Measurements from ENCODE around the gene ID3.

ID3 gene

GRCh38 chr1:23607944-23608343 is 48.6 kb upstream of the ID3 start:
- Histone ChIP-seq H3K9me3 (ENCODE audit: control insufficient read depth, insufficient read depth, low read depth, low read length) (no peaks in the 10 kb centered on the region), H3K36me3 (ENCODE audit: control insufficient read depth in 2 of 2, insufficient read depth in 1 of 2, low read length in 2 of 2) (no peaks in the 10 kb centered on the region), H3K4me3 (ENCODE audit: low read depth, low read length) (no peak overlapping the region), H3K4me1 (ENCODE audit: control insufficient read depth, insufficient read depth, low read length) (no peaks in the 10 kb centered on the region), H3K27ac (ENCODE audit: extremely low read depth, low read depth, low read length) (no peak overlapping the region)
- ChIA-PET POLR2A (no interaction called here), CTCF (interaction anchor here (0.5 to 1.3 kb wide), 2 partner anchors 27 to 309 kb away, joined by 3 to 5 read pairs; no protein-coding TSS in a partner anchor)
- TF ChIP-seq HOXA7 (CRISPR knock-in tag; IDR thresholded peaks at IDR 0.05; ENCODE audit: borderline replicate concordance) (no peak), TSHZ1 (tag by site-specific recombination; IDR thresholded peaks at IDR 0.05; ENCODE audit: borderline replicate concordance) (no peak), ZNF529 (tag by site-specific recombination; IDR thresholded peaks at IDR 0.05; ENCODE audit: insufficient replicate concordance) (no peak), ZNF660 (tag by site-specific recombination; IDR thresholded peaks at IDR 0.05) (no peak), OSR2 (tag by site-specific recombination; IDR thresholded peaks at IDR 0.05) (no peak), ZNF548 (tag by site-specific recombination; IDR thresholded peaks at IDR 0.05) (no peak), ZNF544 (tag by site-specific recombination; IDR thresholded peaks at IDR 0.05) (no peak), ZNF433 (tag by site-specific recombination; IDR thresholded peaks at IDR 0.05; ENCODE audit: low read depth) (no peak), ZBTB1 (tag by site-specific recombination; IDR thresholded peaks at IDR 0.05) (no peak), ZNF146 (tag by site-specific recombination; IDR thresholded peaks at IDR 0.05) (no peak), ZSCAN16 (tag by site-specific recombination; IDR thresholded peaks at IDR 0.05) (no peak)
- TF ChIP-seq, protein P1, sequence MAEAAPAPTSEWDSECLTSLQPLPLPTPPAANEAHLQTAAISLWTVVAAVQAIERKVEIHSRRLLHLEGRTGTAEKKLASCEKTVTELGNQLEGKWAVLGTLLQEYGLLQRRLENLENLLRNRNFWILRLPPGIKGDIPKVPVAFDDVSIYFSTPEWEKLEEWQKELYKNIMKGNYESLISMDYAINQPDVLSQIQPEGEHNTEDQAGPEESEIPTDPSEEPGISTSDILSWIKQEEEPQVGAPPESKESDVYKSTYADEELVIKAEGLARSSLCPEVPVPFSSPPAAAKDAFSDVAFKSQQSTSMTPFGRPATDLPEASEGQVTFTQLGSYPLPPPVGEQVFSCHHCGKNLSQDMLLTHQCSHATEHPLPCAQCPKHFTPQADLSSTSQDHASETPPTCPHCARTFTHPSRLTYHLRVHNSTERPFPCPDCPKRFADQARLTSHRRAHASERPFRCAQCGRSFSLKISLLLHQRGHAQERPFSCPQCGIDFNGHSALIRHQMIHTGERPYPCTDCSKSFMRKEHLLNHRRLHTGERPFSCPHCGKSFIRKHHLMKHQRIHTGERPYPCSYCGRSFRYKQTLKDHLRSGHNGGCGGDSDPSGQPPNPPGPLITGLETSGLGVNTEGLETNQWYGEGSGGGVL (tag by site-specific recombination; IDR thresholded peaks at IDR 0.05) = no peak
- TF ChIP-seq, protein P2, sequence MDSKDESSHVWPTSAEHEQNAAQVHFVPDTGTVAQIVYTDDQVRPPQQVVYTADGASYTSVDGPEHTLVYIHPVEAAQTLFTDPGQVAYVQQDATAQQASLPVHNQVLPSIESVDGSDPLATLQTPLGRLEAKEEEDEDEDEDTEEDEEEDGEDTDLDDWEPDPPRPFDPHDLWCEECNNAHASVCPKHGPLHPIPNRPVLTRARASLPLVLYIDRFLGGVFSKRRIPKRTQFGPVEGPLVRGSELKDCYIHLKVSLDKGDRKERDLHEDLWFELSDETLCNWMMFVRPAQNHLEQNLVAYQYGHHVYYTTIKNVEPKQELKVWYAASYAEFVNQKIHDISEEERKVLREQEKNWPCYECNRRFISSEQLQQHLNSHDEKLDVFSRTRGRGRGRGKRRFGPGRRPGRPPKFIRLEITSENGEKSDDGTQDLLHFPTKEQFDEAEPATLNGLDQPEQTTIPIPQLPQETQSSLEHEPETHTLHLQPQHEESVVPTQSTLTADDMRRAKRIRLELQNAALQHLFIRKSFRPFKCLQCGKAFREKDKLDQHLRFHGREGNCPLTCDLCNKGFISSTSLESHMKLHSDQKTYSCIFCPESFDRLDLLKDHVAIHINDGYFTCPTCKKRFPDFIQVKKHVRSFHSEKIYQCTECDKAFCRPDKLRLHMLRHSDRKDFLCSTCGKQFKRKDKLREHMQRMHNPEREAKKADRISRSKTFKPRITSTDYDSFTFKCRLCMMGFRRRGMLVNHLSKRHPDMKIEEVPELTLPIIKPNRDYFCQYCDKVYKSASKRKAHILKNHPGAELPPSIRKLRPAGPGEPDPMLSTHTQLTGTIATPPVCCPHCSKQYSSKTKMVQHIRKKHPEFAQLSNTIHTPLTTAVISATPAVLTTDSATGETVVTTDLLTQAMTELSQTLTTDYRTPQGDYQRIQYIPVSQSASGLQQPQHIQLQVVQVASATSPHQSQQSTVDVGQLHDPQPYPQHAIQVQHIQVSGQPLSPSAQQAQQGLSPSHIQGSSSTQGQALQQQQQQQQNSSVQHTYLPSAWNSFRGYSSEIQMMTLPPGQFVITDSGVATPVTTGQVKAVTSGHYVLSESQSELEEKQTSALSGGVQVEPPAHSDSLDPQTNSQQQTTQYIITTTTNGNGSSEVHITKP (tag by site-specific recombination; IDR thresholded peaks at IDR 0.05) = no peak

- H3K36me3 ChIP-seq (ENCODE audit: control insufficient read depth in 2 of 2, insufficient read depth in 1 of 2, low read length in 2 of 2) = no peaks in the 10 kb centered on the region
- H3K9me3 ChIP-seq (ENCODE audit: control insufficient read depth, insufficient read depth, low read depth, low read length) = no peaks in the 10 kb centered on the region
- H3K4me3 ChIP-seq (ENCODE audit: low read depth, low read length) = no peak overlapping the region
- POLR2A ChIA-PET = interaction anchor here (0.5 kb wide), 1 partner anchor 20 kb away, joined by 3 read pairs; no protein-coding TSS in a partner anchor
- no peaks in the 10 kb centered on the region; the same call in 1 of the 2 replicates for H3K4me1 ChIP-seq (ENCODE audit: control insufficient read depth, insufficient read depth, low read length)
- CTCF ChIA-PET = interaction anchor here (0.6 to 1.2 kb wide), 2 partner anchors 32 to 53 kb away, joined by 3 to 4 read pairs; no protein-coding TSS in a partner anchor
- H3K27ac ChIP-seq (ENCODE audit: extremely low read depth, low read depth, low read length) = no peak overlapping the region
- TF ChIP-seq ZNF16 (tag by site-specific recombination; IDR thresholded peaks at IDR 0.05; ENCODE audit: low read depth) = no peak
- TF ChIP-seq PRDM4 (tag by site-specific recombination; IDR thresholded peaks at IDR 0.05) = no peak
- TF ChIP-seq ZNF768 (tag by site-specific recombination; IDR thresholded peaks at IDR 0.05) = 0 out of 2 replicates have a peak, but pooled peaks have one; percentile 6
Measured at GRCh38 chr1:23601968-23602876, 42.9 kb upstream of the ID3 start.

All from HEK293 (cell line).